ENCODE results near the gene UBE2L5. TPM values are rescaled to one million over a fixed set of nuclear protein-coding genes. Genes with fewer than 3 reads are reported as not detected.
A peak's percentile ranks its signal among the peaks of the same experiment; 100 is the strongest.

UBE2L5 gene
- total and polyA plus RNA-seq, 2 of the 8 experiments (the other 6 are each of a cell fraction or from before 2014, with no cell fraction given), result not detected

- Histone ChIP-seq H2BK15ac (ENCODE audit: low read length) (no peak overlapping the region), H3K79me1 (ENCODE audit: low read depth, low read length) (no peaks in the 10 kb centered on the region; the same call in 1 of the 2 replicates), H3K79me2 (ENCODE audit: control insufficient read depth in 1 of 2, insufficient read depth in 2 of 2, low read length in 2 of 2) (no peaks in the 10 kb centered on the region), H2BK5ac (ENCODE audit: low read depth, low read length) (0 out of 2 replicates have a peak overlapping the region, but pooled peaks have one; percentile 37), H2BK12ac (ENCODE audit: low read depth, low read length) (no peak overlapping the region; the same call in 1 of the 2 replicates), H3K56ac (replicated peaks; ENCODE audit: insufficient read length, low read depth, low read length) (no peak overlapping the region), H2AK5ac (ENCODE audit: low read depth, low read length) (no peak overlapping the region), H2AFZ (ENCODE audit: low read length) (no peak overlapping the region), H3K4ac (replicated peaks; ENCODE audit: insufficient read length, low read depth, low read length) (no peak overlapping the region), H3K14ac (ENCODE audit: insufficient read length) (no peak overlapping the region), H2BK20ac (ENCODE audit: low read length) (0 out of 2 replicates have a peak overlapping the region, but pooled peaks have one; percentile 64), H3K27me3 (replicated peaks in 1 of 4; ENCODE audit: control insufficient read depth in 3 of 4, extremely low read depth in 1 of 4, insufficient read depth in 3 of 4, low read length in 3 of 4) (no peaks in the 10 kb centered on the region), H4K20me1 (replicated peaks in 1 of 2; ENCODE audit: control insufficient read depth in 1 of 2, insufficient read depth in 2 of 2, low read length in 2 of 2) (no peaks in the 10 kb centered on the region), H2BK120ac (replicated peaks; ENCODE audit: low read depth, low read length) (no peak overlapping the region), H4K5ac (ENCODE audit: insufficient read length, low read depth, low read length) (no peak overlapping the region), H3K9me3 (ENCODE audit: insufficient read depth in 2 of 2, low read depth in 1 of 2, low read length in 1 of 2) (no peaks in the 10 kb centered on the region), H3K9ac (replicated peaks in 1 of 4; ENCODE audit: extremely low read depth in 1 of 4, low read depth in 3 of 4, low read length in 3 of 4) (no peak overlapping the region), H3K4me2 (ENCODE audit: insufficient read depth in 1 of 2, low read depth in 2 of 2, low read length in 2 of 2) (no peak overlapping the region), H3K18ac (ENCODE audit: extremely low read depth, low read length) (no peak overlapping the region), H3K4me3 (ENCODE audit: extremely low read depth in 1 of 4, insufficient read depth in 2 of 4, low read depth in 3 of 4, low read length in 4 of 4) (no peak overlapping the region), H4K8ac (ENCODE audit: extremely low read depth, insufficient read depth, low read length) (no peak overlapping the region; the same call in 1 of the 2 replicates), H3K27ac (ENCODE audit: low read depth, low read length) (no peak overlapping the region), H3K23ac (ENCODE audit: insufficient read length) (no peak overlapping the region), H3K23me2 (ENCODE audit: low read depth, low read length) (no peaks in the 10 kb centered on the region), H3K4me1 (replicated peaks in 1 of 4; ENCODE audit: control insufficient read depth in 3 of 4, insufficient read depth in 4 of 4, low read length in 3 of 4) (peaks cover 2 to 9% (median 3%) of the 10 kb centered on the region in 4 experiments), H3K36me3 (ENCODE audit: control insufficient read depth in 2 of 4, insufficient read depth in 4 of 4, low read length in 3 of 4) (no peaks in the 10 kb centered on the region), H4K91ac (replicated peaks; ENCODE audit: insufficient read length, low read length) (no peak overlapping the region)
- no peak for FAIRE-seq
- 81% methylated on average over 9 of the region's 9 CpGs; no CpG with 5 or more reads in 1 of the 2 experiments for WGBS, 2 experiments (ENCODE audit: extremely low coverage in 1 of 2, insufficient coverage in 1 of 2, insufficient read length in 1 of 2, insufficient replicate concordance in 2 of 2, low coverage in 1 of 2, low lambda C conversion rate in 2 of 2, missing lambda C conversion rate in 1 of 2)
- CTCF ChIA-PET (ENCODE audit: partially characterized antibody), result no interaction called here
- DNase-seq (ENCODE audit: low read depth in 1 of 2, low spot score in 2 of 2), result no peak
- TF ChIP-seq SIN3A (conservative IDR thresholded peaks at IDR 0.05 in 1 of 2, IDR thresholded peaks at IDR 0.05 in 1 of 2; ENCODE audit: low read depth in 1 of 2, low read length in 2 of 2) (no peak), MAX (IDR thresholded peaks at IDR 0.05) (no peak), CTCF (IDR thresholded peaks at IDR 0.05; ENCODE audit: control extremely low read depth in 1 of 3, insufficient read depth in 1 of 3, low read depth in 1 of 3, low read length in 3 of 3) (no peak), BACH1 (IDR thresholded peaks at IDR 0.05; ENCODE audit: low read length) (no peak), TEAD4 (IDR thresholded peaks at IDR 0.05; ENCODE audit: low read depth, low read length) (no peak), RXRA (IDR thresholded peaks at IDR 0.05; ENCODE audit: insufficient read depth, low read depth, low read length) (no peak), GTF2F1 (IDR thresholded peaks at IDR 0.05; ENCODE audit: borderline replicate concordance, low read depth, low read length) (no peak), RBBP5 (IDR thresholded peaks at IDR 0.05; ENCODE audit: borderline replicate concordance, low read depth, low read length) (no peak), EGR1 (IDR thresholded peaks at IDR 0.05; ENCODE audit: borderline replicate concordance, low read depth, low read length) (no peak)
- POLR2A ChIA-PET (ENCODE audit: partially characterized antibody), result interaction anchor here (0.7 kb wide), 1 partner anchor 56 kb away, joined by 3 read pairs; no protein-coding TSS in a partner anchor
Measured at GRCh38 chr13:30373727-30374126, 48.6 kb upstream of the UBE2L5 start.

All from H1 (cell line).